ENCODE measurements around the gene KRT72. TPM values are rescaled to one million over a fixed set of nuclear protein-coding genes. Genes with fewer than 3 reads are reported as not detected.

The KRT72 gene
- total RNA-seq, 4 donors from 2014 or later = not detected

- no peak overlapping the region for H3K4me3 ChIP-seq
- H3K27me3 ChIP-seq = peaks cover 0 to 52% (median 0%) of the 10 kb centered on the region in 4 donors
- WGBS = 88% methylated on average over 6 of the region's 10 CpGs
- no peaks in the 10 kb centered on the region for H3K9me3 ChIP-seq
- no peaks in the 10 kb centered on the region for H3K36me3 ChIP-seq
- no peak for DNase-seq (ENCODE audit: extremely low spot score)
- no peak overlapping the region for H3K27ac ChIP-seq (replicated peaks in 1 of 4)
- no peak for TF ChIP-seq EP300 (IDR thresholded peaks at IDR 0.05)
- TF ChIP-seq CTCF (IDR thresholded peaks at IDR 0.05) = no peak
- no peak for TF ChIP-seq POLR2A (IDR thresholded peaks at IDR 0.05; ENCODE audit: low read depth)
- TF ChIP-seq POLR2AphosphoS5 (IDR thresholded peaks at IDR 0.05) = no peak
- peaks cover 0 to 7% (median 0%) of the 10 kb centered on the region in 4 donors for H3K4me1 ChIP-seq
- intact Hi-C loops (cut with DNase I) = loop anchor here (10.0 kb wide), 1 partner anchor 196 kb away; no protein-coding TSS in a partner anchor
Observed at GRCh38 chr12:52570511-52570910, 30.8 kb downstream of the KRT72 start.

GRCh38 chr12:52568111-52568510 lies 33.2 kb downstream of the KRT72 start:
- Histone ChIP-seq H3K27ac (replicated peaks in 1 of 4) (no peak overlapping the region), H3K4me3 (no peak overlapping the region), H3K4me1 (peaks cover 0 to 7% (median 0%) of the 10 kb centered on the region in 4 donors), H3K9me3 (no peaks in the 10 kb centered on the region), H3K36me3 (no peaks in the 10 kb centered on the region), H3K27me3 (peaks cover 0 to 49% (median 0%) of the 10 kb centered on the region in 4 donors)
- TF ChIP-seq EP300 (IDR thresholded peaks at IDR 0.05) (no peak), POLR2AphosphoS5 (IDR thresholded peaks at IDR 0.05) (no peak), CTCF (IDR thresholded peaks at IDR 0.05) (no peak), POLR2A (IDR thresholded peaks at IDR 0.05; ENCODE audit: low read depth) (no peak)
- 79% methylated on average over 9 of the region's 12 CpGs for WGBS
- intact Hi-C loops (cut with DNase I) = no loop called here
- no peak for DNase-seq (ENCODE audit: extremely low spot score)

- DNase-seq (ENCODE audit: extremely low spot score) = no peak
- H3K36me3 ChIP-seq = no peaks in the 10 kb centered on the region
Observed at GRCh38 chr12:52566847-52567291, 34.4 kb downstream of the KRT72 start.

GRCh38 chr12:52564582-52564981 lies 36.7 kb downstream of the KRT72 start:
- H3K27me3 ChIP-seq = peaks cover 0 to 24% (median 0%) of the 10 kb centered on the region in 4 donors
- TF ChIP-seq CTCF (IDR thresholded peaks at IDR 0.05) = no peak
- TF ChIP-seq POLR2A (IDR thresholded peaks at IDR 0.05; ENCODE audit: low read depth) = no peak
- no peak for TF ChIP-seq POLR2AphosphoS5 (IDR thresholded peaks at IDR 0.05)
- no peak for TF ChIP-seq EP300 (IDR thresholded peaks at IDR 0.05)
- H3K27ac ChIP-seq (replicated peaks in 1 of 4) = no peak overlapping the region
- no peaks in the 10 kb centered on the region for H3K36me3 ChIP-seq
- 89% methylated on average over 1 of the region's 1 CpG for WGBS
- peaks cover 0 to 7% (median 0%) of the 10 kb centered on the region in 4 donors for H3K4me1 ChIP-seq
- no peak for DNase-seq (ENCODE audit: extremely low spot score)
- H3K4me3 ChIP-seq = no peak overlapping the region
- intact Hi-C loops (cut with DNase I) = no loop called here
- no peaks in the 10 kb centered on the region for H3K9me3 ChIP-seq

More at GRCh38 chr12:52566847-52567291, 34.4 kb downstream of the KRT72 start:
- intact Hi-C loops (cut with DNase I) = no loop called here
- Histone ChIP-seq H3K4me1 (peaks cover 0 to 7% (median 0%) of the 10 kb centered on the region in 4 donors), H3K9me3 (no peaks in the 10 kb centered on the region), H3K4me3 (no peak overlapping the region), H3K27me3 (peaks cover 0 to 39% (median 0%) of the 10 kb centered on the region in 4 donors), H3K27ac (replicated peaks in 1 of 4) (no peak overlapping the region)
- WGBS = 84% methylated on average over 6 of the region's 8 CpGs
- no peak for TF ChIP-seq POLR2AphosphoS5 (IDR thresholded peaks at IDR 0.05)
- no peak for TF ChIP-seq POLR2A (IDR thresholded peaks at IDR 0.05; ENCODE audit: low read depth)
- no peak for TF ChIP-seq CTCF (IDR thresholded peaks at IDR 0.05)
- no peak for TF ChIP-seq EP300 (IDR thresholded peaks at IDR 0.05)

All from esophagus muscularis mucosa (tissue), 4 donors.